GM18909 (cell line): ENCODE data around the gene XIAP.
"Not testable (repeated sequence)": the region's sequence is repeated elsewhere in the genome, so short reads cannot be mapped to it uniquely, and the experiment has no call there.

Source experiments
- ATAC-seq: cut with Tn5 transposase; IDR thresholded peaks from one replicate; pipeline ENCODE4 v1.9.1; 2021; ENCODE audit warnings: mild to moderate bottlenecking; ENCODE audit not compliant: unreplicated experiment, poor library complexity

The XIAP gene

DNA sequence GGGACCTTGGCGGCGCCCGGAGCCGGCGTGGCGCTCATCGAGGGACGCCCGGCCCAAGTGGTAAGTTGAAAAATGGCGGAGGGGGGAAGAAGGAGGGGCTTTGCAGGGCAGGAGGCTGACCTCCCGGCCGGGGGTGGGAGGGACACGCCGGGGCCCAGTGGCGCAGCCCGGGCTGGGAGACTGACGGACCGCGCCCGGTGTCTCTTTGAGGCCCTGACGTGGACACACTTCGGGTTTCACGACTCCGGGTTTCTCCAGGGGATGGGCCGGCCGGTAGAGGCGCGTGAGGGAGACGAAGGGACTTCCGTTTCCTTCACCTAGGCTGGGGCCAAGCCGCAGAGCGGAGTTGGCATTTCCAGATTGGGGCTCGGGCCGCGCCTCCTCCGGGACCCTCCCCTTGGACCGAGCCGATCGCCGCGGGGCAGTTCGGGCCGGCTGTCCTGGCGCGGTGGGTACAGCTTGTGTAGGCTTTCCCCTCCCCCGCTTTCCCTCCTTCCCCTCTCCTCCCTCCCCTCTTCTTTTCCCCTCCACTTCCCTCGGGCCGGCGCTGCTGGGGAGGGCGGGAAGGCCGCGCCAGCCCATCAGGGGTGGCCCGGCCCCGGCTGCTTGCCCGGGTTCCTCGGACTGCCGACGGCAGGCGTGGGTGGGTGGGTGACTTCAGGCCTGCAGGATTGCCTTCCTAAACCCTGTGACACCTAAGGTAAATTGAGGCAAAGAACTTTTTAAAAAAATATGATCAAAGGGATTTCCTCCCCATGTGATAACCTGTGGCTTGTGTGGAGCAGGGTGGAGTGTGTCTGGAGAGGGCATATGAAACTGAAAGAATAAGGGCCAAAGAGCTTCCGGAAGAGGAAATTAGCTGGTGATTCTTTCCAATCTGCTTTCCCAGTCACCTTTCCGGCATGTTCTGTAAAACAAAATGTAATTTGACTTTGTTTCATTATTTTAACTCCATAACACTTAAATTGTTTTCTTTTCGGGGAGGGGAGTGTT lies at the start of gene XIAP:
XIAP (plus strand) TSS at position 208 of the 993 bp plus-strand sequence. CDS start 25,610 bp downstream, outside the sequence.
- peak; percentile 77 for ATAC-seq

DNA sequence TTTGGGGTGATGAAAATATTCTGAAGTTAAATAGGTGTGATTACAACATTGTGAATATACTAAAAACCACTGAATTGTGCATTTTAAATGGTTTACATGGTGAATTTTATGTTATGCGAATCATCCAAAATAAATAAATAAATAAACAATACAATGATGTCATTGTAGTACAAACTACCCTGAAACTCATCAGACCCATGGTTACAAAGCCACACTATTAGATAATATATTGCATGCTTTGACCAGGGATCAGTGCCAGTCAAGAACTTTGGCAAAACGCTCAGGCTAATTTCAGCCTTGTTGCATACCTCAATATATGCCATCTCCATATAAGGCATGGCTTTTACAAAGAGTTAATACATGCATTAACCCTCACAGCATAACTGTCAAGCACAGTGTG lies 45.5 kb upstream of the XIAP start:
- no peak for ATAC-seq

DNA sequence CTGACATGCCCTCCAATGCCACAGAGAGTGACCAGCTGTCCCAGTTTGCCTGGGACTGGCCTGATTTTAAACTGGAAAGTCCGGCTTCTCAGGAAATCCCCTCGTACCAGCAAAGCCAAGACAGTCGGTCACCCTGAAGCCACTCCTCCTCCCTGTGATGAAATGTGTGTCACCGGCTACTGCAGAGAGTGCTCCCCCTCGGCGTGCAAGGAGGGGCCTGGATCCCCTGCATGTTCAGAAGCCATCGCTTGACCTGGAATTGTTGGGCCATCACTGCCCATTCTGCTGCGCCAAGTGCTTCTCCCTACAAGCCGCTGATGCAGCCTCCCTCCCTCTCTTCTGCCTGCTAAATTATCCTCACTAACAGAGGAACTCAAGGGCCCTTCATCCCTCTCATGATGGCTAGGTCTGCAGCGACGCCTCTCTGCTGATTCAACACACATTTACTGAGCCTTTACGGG lies 44.9 kb upstream of the XIAP start:
- not testable (repeated sequence) for ATAC-seq

DNA sequence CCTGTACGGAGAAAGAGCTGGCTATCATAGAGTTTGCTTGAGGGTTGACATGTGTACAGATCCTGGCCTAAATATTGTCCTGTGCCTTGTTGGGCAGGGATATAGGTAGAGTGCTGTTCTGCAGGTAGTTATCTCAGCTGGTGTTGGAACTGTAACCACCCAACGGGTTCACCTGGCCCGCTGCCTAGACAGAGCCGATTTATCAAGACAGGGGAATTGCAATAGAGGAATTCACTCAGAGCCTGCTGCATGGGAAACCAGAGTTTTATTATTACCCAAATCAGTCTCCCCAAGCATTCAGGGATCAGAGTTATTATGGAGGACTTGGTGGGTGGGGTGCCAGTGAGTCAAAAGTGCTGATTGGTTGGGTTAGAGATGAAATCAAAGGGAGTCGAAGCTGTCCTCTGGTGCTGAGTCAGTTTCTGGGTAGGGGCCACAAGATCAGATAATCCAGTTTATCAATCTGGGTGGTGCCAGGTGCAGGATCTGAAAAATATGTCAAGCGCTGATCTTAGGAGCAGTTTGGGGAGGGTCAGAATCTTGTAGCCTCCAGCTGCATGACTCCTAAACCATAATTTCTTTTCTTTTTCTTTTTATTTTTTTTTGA lies 42.5 kb upstream of the XIAP start:
- no peak for ATAC-seq

DNA sequence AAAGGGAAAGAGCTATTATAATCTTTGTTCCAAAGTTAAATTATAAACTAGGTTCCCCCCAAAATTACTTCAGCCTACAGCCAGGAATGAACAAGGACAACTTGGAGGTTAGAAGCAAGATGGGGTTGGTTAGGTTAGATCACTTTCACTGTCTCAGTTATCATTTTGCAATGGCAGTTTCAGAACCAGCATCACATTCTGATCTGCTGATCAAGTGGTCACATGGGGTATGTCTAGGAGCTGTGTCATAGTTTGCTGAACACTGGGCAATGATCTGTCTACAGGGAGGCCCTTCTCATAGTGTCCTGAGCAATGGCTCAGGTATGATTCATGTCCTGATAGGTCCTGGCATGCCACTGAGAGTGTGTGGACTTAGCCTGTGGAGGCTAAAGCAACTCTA lies 41.6 kb upstream of the XIAP start:
- ATAC-seq: no peak

DNA sequence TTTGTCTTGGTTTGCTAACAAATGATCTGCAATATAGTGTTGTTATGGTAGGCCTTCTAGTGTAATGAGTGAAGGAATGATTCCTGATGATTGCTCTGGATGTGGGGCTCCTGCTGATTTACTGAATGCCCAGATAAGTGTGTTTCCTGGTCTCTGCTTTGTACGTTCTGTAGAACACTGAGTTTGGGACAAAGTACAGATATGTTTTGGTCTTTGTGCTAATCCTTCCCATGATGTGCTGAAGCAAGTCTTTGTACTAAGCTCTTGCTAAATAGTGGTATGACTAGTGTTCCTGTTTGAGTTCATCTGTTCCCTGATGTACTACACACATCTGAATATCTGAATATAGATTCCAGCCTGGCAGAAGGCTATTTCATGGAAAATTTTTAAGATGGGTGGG lies 36.9 kb upstream of the XIAP start:
- ATAC-seq: no peak

DNA sequence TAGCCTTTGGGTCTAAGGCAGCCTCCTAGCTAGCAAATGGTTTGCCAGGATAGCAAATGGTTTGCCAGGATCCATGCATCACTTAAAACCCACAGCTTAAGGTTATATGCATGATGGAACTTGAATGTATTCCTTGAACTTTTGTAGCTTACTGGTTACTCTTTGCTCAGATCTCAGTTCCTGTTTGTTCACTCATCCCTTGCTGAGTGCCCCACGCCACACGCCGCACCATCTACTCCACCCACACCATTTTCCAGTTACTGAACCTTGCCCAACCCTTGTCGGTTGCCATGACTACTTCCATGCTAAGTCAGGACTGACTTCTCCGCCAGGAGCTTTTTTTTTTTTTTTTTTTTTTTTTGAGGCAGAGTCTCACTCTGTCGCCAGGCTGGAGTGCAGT lies 29.5 kb upstream of the XIAP start:
- ATAC-seq: peak; percentile 89

DNA sequence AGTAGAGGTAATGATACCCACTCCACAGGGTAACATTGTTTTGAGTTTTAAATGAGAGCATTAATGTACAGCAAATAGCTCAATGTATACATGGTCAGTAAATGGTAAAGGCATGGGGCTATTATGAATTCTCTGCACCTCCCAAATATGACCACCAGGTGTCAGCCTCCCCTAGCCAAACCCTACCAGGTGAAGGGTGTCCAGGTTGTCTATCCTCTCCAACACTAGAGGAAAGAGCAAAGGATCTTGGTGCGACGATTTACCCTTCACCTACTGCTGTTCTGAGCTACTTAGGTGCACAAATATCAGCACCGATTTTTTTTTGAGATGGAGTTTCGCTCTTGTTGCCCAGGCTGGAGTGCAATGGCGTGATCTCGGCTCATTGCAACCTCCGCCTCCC lies 26.5 kb upstream of the XIAP start:
- peak; percentile 88 for ATAC-seq

DNA sequence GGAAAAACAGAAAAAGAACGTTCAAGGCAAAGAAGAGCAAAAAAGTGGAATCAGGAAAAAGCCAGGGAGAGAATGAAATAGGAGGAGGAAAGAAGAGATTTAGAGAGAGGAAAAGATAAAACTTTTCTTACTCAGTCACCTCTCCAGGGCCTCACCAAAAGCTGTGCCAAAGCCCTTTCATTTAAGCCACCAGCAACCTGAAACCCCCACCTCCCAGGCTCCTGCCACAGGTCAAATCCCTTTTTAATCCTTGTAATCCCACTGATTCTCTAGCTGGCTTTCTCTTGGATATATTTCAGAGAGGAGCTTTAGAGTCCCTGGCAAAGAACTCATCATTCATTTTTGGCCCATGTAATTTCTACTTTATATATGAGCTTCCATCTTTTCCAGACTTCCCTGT lies 25.7 kb upstream of the XIAP start:
- ATAC-seq: no peak

DNA sequence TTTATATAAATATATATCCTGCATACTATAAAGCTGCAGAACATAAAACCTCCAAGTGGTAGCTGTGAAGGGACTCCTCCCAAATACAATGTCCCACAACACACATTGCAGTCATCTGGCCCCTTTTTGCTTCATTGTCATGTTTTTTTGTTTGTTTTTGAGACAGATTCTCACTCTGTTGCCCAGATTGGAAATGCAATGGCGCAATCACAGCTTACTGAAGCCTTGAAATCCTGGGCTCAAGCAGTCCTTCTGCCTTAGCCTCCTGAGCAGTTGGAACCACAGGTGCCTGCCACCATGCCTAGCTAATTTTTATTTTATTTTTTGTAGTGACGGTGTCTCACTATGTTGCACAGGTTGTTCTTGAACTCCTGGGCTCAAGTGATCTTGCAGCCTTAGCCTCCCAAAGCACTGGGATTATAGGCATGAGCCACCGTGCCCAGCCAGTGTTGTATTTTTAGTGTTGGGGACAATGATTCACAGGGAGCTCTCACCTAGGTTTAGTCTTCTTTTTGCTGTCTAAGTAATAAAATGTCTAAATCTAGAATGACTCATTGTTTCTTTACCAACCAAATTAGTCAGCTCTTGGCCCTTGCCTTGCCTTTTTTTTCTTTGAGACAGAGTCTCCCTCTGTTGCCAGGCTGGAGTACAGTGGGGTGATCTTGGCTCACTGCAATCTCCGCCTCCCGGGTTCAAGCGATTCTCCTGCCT lies 24.0 kb upstream of the XIAP start:
- ATAC-seq: no peak

DNA sequence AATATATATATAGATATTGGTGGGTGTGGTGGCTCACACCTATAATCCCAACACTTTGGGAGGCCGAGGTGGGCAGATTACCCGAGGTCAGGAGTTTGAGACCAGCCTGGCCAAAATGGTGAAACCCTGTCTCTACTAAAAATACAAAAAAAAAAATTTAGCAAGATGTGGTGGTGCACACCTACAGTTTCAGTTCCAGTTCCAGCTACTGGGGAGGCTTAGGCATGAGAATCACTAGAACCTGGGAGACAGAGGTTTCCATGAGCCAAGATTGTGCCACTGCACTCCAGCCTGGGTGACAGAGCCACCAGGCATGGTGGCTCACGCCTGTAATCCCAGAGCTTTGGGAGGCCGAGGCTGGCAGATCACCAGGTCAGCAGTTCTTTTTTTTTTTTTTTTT lies 14.7 kb upstream of the XIAP start:
- not testable (repeated sequence) for ATAC-seq

DNA sequence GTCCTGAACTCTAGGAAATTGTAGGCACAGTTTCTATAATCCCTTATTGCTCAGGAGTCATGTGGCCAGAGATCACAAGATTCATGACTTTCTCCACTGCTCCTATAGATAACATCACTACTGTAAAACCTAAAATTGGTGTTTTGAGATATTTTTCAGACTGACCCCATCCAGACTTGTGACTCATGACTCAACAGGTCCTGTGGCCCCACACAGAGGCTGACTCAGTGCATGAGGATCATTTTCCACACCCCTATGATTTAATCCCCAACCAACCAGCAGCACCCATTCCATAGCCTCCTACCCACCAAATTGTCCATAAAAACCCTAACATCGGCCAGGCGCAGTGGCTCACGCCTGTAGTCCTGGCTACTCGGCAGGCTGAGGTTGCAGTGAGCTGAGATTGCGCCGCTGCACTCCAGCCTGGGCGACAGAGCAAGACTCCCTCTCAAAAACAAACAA lies 13.2 kb upstream of the XIAP start:
- ATAC-seq: no peak

DNA sequence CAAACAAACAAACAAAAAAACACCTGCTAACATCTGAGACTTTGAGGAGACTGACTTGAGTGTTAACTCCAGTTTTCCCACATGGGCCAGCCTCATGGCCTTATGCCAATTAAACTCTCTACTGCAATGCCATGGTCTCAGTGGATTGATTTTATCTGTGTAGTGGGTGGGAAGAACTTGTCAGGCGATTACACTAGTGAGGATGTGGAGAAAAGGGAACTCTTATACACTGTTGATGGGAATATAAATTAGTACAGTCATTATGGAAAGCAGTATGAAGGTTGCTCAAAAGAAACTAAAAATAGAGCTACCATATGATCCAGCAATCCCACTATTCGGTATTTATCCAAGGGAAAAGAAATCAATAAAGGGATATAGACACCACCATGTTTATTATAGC lies 12.8 kb upstream of the XIAP start:
- no peak for ATAC-seq

DNA sequence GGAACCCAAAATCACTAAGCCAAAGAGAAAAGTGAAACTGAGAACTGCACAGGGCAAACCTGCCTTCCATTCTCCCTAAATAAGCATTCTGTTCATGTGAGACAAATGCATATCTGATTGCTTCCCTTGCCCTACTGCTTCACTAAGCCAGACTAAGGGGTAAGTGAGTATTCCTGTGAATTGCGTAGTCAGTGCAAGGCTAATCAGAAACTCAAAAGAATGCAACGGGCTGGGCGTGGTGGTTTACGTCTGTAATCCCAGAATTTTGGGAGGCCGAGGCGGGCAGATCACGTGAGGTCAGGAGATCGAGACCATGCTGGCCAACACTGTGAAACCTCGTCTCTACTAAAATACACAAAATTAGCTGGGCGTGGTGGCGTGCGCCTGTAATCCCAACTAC lies 10.8 kb upstream of the XIAP start:
- ATAC-seq: no peak

DNA sequence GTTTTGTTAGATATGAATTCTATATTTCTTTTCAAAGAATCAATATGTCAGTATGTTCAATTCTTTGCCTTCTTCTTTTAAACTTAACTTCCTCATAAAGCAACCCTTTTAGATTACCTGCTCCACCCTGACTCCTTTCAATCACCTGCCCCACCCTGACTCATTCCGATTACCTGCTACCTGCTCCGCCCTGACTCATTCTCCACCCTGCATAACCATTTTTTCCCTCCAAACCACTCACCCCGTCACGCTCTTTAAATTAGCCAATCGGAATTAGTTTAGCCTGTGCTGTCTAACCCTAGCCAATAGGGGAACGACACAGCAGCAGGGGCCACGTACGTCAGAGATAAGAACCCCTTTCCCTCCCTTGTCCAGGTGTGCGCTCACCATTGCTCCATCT lies 9.9 kb upstream of the XIAP start:
- ATAC-seq: not testable (repeated sequence)

DNA sequence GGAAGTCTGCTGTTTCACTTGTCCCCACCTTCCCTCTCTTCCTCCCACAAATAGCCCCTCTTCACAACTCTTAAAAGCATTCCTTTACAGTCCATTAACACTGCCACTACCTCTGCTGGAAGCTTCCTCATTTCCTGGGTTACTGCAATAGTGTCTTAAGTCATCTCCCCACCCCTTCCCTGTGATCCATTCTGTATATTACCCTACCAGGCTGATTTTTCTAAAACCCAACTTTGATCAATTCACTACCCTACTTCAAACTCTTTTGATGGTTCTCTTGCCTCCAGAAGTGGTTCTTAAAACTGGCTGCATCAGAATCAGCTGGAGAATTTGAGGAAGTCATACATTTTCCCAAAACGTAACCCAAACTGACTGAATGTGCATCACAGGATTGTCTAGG lies 8.8 kb upstream of the XIAP start:
- no peak for ATAC-seq

DNA sequence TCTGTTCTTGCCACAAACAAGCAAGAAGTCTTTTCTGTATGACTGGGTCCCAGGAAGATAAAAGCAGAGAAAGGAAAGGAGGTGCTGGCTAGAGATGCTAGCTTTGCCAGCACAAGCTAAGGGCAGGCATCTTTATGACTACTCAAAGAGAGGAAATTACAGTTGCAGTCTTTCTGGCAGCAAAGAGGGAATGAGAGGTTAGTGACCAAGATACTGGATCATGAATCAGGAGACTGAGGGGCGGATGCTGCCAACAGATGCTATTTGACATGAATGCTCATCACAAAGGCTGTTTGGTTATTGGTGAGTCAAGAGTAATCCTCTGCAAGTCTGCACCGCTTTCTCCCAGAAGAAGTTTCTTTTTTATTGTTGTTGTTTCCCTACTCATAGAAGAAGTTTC lies 5.5 kb upstream of the XIAP start:
- ATAC-seq: no peak

DNA sequence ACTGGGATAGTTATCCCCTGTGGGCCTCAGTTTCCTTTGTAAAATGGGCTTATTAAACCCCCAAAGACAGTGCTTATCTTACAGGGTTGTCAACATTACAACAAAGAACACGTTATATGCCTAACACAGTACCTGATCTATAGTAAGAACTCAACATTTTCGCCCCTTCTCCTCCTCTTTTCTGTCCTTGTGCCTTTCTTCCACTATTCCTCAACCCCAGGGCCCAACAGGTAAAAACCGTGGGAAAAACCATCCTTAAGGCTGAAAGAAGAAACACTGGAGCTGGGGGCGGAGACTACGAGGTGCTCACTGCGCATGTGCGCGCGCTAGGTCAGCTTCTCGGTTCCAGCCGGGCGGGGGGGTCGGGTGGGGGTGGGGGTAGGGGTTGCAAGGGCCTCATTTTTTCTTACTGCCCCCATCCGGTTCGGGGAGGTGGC lies 426 bp upstream of the XIAP start:
- ATAC-seq: peak; percentile 8

DNA sequence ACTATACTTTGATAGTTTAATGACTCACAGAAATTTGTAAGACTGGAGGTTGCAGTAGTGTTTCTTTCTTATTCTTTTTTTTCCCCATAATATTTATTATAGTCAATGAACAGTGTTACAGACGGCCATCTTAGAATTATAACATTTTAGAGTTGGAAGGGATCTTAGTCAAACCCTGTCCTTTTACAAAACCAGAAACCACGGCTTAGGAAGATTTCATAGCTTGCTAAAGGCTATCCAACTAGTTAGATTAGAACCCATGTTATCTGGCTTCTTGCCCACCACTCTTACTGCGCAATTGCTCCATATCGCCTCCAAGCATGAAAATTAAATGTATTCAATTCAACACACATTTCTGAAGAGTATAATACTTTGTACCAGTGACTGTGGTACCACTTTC lies 1.1 kb downstream of the XIAP start:
- no peak for ATAC-seq

DNA sequence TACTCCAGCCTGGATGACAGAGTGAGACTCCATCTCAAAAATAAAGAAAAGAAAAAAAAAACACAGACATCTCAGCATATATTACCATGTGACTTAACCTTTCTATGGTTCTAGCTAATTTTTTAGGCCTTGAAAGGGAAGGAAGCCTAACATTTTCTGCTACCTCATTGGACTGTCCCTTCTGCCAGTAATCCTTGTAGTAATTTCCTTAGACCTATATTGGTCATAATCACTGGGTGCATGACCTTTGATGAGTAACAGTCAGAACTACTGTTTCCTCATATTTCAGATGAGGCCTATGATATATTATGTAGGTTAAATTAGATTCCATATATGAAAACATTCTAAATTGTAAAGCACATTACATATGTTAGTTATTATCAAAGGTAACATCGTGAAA lies 9.6 kb downstream of the XIAP start:
- ATAC-seq: peak; percentile 52

DNA sequence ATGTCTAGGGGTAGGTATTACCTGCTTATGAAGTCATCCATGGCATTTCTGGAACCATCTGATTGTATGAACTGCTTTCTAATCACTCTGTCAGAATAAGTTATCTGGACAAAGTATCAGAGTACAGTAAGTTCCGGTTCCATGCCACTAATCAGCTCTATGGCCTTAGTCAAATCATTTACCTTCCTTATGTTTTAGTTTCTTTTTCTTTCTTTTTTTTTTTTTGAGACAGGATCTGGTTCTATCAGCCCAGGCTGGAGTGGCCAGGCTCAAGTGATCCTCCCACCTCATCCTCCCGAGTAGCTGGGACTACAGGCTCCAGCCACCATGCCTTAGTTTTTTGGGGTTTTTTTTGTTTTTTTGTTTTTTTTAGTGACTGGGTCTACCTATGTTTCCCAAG lies 11.5 kb downstream of the XIAP start:
- peak; percentile 63 for ATAC-seq
